Measurements from ENCODE around the gene PIBF1.

The PIBF1 gene

GRCh38 chr13:72953391-72953965 lies 171.5 kb downstream of the PIBF1 start:
- H3K27ac ChIP-seq = no peak overlapping the region
- no peaks in the 10 kb centered on the region for H3K9me3 ChIP-seq (ENCODE audit: control insufficient read depth, low read length)
- TF ChIP-seq CTCF (IDR thresholded peaks at IDR 0.05) = no peak
- H3K79me2 ChIP-seq = no peaks in the 10 kb centered on the region
- H3K4me3 ChIP-seq (ENCODE audit: low read depth, low read length) = no peak overlapping the region
- H3K36me3 ChIP-seq (ENCODE audit: control insufficient read depth, insufficient read depth, low read length) = no peaks in the 10 kb centered on the region
- H3K4me2 ChIP-seq (ENCODE audit: low read length) = no peak overlapping the region
- no peak overlapping the region for H2AFZ ChIP-seq
- H3K4me1 ChIP-seq = no peaks in the 10 kb centered on the region
- no peaks in the 10 kb centered on the region for H3K27me3 ChIP-seq (ENCODE audit: control insufficient read depth, insufficient read depth, low read length)
- H3K9ac ChIP-seq = no peak overlapping the region

- no peak overlapping the region for H3K9ac ChIP-seq
- H3K36me3 ChIP-seq (ENCODE audit: control insufficient read depth, insufficient read depth, low read length) = no peaks in the 10 kb centered on the region
- H3K79me2 ChIP-seq = no peaks in the 10 kb centered on the region
- no peak for TF ChIP-seq CTCF (IDR thresholded peaks at IDR 0.05)
- no peaks in the 10 kb centered on the region for H3K4me1 ChIP-seq
- no peaks in the 10 kb centered on the region for H3K9me3 ChIP-seq (ENCODE audit: control insufficient read depth, low read length)
- no peak overlapping the region for H2AFZ ChIP-seq
- no peak overlapping the region for H3K4me3 ChIP-seq (ENCODE audit: low read depth, low read length)
- no peaks in the 10 kb centered on the region for H3K27me3 ChIP-seq (ENCODE audit: control insufficient read depth, insufficient read depth, low read length)
- no peak overlapping the region for H3K4me2 ChIP-seq (ENCODE audit: low read length)
- H3K27ac ChIP-seq = no peak overlapping the region
Measured at GRCh38 chr13:72959643-72960042, 177.7 kb downstream of the PIBF1 start.

- TF ChIP-seq CTCF (IDR thresholded peaks at IDR 0.05) = no peak
- H3K36me3 ChIP-seq (ENCODE audit: control insufficient read depth, insufficient read depth, low read length) = no peaks in the 10 kb centered on the region
- no peaks in the 10 kb centered on the region for H3K9me3 ChIP-seq (ENCODE audit: control insufficient read depth, low read length)
- no peaks in the 10 kb centered on the region for H3K27me3 ChIP-seq (ENCODE audit: control insufficient read depth, insufficient read depth, low read length)
- no peak overlapping the region for H3K4me2 ChIP-seq (ENCODE audit: low read length)
- no peaks in the 10 kb centered on the region for H3K4me1 ChIP-seq
- no peak overlapping the region for H3K4me3 ChIP-seq (ENCODE audit: low read depth, low read length)
- no peaks in the 10 kb centered on the region for H3K79me2 ChIP-seq
- no peak overlapping the region for H3K9ac ChIP-seq
- H2AFZ ChIP-seq = no peak overlapping the region
- no peak overlapping the region for H3K27ac ChIP-seq
Measured at GRCh38 chr13:72960114-72960513, 178.2 kb downstream of the PIBF1 start.

GRCh38 chr13:72960541-72960940 lies 178.6 kb downstream of the PIBF1 start:
- H3K27me3 ChIP-seq (ENCODE audit: control insufficient read depth, insufficient read depth, low read length) = no peaks in the 10 kb centered on the region
- no peak overlapping the region for H3K27ac ChIP-seq
- no peaks in the 10 kb centered on the region for H3K79me2 ChIP-seq
- H3K4me1 ChIP-seq = no peaks in the 10 kb centered on the region
- peak overlapping the region; percentile 32 for H3K4me2 ChIP-seq (ENCODE audit: low read length)
- H3K9ac ChIP-seq = no peak overlapping the region
- H3K9me3 ChIP-seq (ENCODE audit: control insufficient read depth, low read length) = no peaks in the 10 kb centered on the region
- H2AFZ ChIP-seq = no peak overlapping the region
- no peak for TF ChIP-seq CTCF (IDR thresholded peaks at IDR 0.05)
- H3K4me3 ChIP-seq (ENCODE audit: low read depth, low read length) = no peak overlapping the region
- no peaks in the 10 kb centered on the region for H3K36me3 ChIP-seq (ENCODE audit: control insufficient read depth, insufficient read depth, low read length)

GRCh38 chr13:72963762-72964161 lies 181.8 kb downstream of the PIBF1 start:
- Histone ChIP-seq H3K36me3 (ENCODE audit: control insufficient read depth, insufficient read depth, low read length) (no peaks in the 10 kb centered on the region), H3K27me3 (ENCODE audit: control insufficient read depth, insufficient read depth, low read length) (no peaks in the 10 kb centered on the region)

More at GRCh38 chr13:72963762-72964161, 181.8 kb downstream of the PIBF1 start:
- H3K4me1 ChIP-seq = no peaks in the 10 kb centered on the region
- H3K4me2 ChIP-seq (ENCODE audit: low read length) = no peak overlapping the region
- no peak overlapping the region for H3K4me3 ChIP-seq (ENCODE audit: low read depth, low read length)
- H3K9ac ChIP-seq = no peak overlapping the region
- no peak overlapping the region for H3K27ac ChIP-seq
- TF ChIP-seq CTCF (IDR thresholded peaks at IDR 0.05) = no peak
- H3K79me2 ChIP-seq = no peaks in the 10 kb centered on the region
- H2AFZ ChIP-seq = no peak overlapping the region
- H3K9me3 ChIP-seq (ENCODE audit: control insufficient read depth, low read length) = no peaks in the 10 kb centered on the region

Measured in parathyroid adenoma (tissue), 2 donors.